Measurements from ENCODE around the gene IMPDH2.
A peak's percentile ranks its signal among the peaks of the same experiment; 100 is the strongest.

The IMPDH2 gene

DNA sequence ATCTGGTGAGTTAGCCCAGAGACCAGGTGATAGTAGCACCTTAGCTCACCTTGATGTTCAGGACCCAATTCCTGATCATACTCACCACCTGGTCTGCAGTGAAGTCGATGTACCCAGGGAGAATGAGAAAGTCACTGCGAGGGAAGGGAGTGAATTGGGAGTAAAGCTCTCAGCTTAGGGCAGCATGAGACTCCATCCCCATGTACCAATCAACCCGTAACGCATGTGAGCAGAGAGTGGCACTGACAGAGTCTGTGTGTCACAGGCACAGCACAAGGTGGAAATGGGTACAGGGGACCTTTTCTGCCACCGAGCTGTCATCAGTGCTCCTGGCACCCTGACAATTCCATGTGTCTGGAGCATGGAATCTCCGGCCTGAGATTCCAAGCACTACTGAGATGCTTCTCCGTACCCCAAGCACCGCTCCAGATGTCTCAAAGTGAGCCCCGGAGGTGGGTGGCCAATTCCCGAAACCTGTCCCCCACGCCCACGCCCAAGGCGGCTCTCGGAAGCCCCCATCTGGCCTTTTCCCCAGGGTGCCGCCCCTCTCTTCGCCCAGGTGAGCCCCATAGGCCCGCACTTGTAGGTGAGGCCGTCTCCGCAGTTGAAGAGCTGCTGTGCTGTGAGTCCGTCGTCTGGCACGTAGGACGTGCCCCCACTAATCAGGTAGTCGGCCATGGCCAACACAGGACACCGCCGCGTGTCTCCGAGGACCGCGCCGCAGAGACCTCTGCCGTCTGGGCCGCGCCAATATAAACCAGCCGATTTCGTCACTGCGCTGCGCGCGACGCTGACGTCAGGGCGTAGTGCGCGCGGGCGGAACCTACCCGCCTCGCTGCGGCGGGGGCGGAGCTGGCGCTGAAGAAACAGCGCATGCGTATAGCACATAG lies at the start of gene IMPDH2:
TSS of gene IMPDH2 (minus strand) at position 726 of the 890 bp plus-strand sequence. CDS start at position 678, 48 bp downstream.
- H3K27ac Mint-ChIP-seq = peak within 1 kb of the TSS; percentile 95
- H3K9me3 Mint-ChIP-seq = no peaks in the 10 kb centered on the region
- peaks cover 45% of the 10 kb centered on the region for H3K36me3 Mint-ChIP-seq (ENCODE audit: low read depth)
- peaks cover 27% of the 10 kb centered on the region for H3K4me1 Mint-ChIP-seq (ENCODE audit: low read depth)
- peak within 1 kb of the TSS; percentile 90 for H3K4me3 Mint-ChIP-seq
- H3K27me3 Mint-ChIP-seq (ENCODE audit: low read depth) = no peaks in the 10 kb centered on the region

- no peaks in the 10 kb centered on the region for H3K27me3 Mint-ChIP-seq (ENCODE audit: low read depth)
- no peaks in the 10 kb centered on the region for H3K9me3 Mint-ChIP-seq
- H3K4me1 Mint-ChIP-seq (ENCODE audit: low read depth) = peaks cover 1% of the 10 kb centered on the region
- no peak overlapping the region for H3K27ac Mint-ChIP-seq
- H3K4me3 Mint-ChIP-seq = no peak overlapping the region
- peaks cover 23% of the 10 kb centered on the region for H3K36me3 Mint-ChIP-seq (ENCODE audit: low read depth)
Observed at GRCh38 chr3:49076646-49077045, 47.4 kb upstream of the IMPDH2 start.

GRCh38 chr3:49076116-49076515 lies 46.9 kb upstream of the IMPDH2 start:
- peaks cover 26% of the 10 kb centered on the region for H3K36me3 Mint-ChIP-seq (ENCODE audit: low read depth)
- no peak overlapping the region for H3K4me3 Mint-ChIP-seq
- no peak overlapping the region for H3K27ac Mint-ChIP-seq
- H3K4me1 Mint-ChIP-seq (ENCODE audit: low read depth) = peaks cover 1% of the 10 kb centered on the region
- H3K27me3 Mint-ChIP-seq (ENCODE audit: low read depth) = no peaks in the 10 kb centered on the region
- no peaks in the 10 kb centered on the region for H3K9me3 Mint-ChIP-seq

GRCh38 chr3:49058011-49058410 lies 28.8 kb upstream of the IMPDH2 start:
- H3K27me3 Mint-ChIP-seq (ENCODE audit: low read depth) = no peaks in the 10 kb centered on the region
- H3K4me3 Mint-ChIP-seq = no peak overlapping the region
- H3K36me3 Mint-ChIP-seq (ENCODE audit: low read depth) = peaks cover 24% of the 10 kb centered on the region
- H3K27ac Mint-ChIP-seq = no peak overlapping the region
- H3K4me1 Mint-ChIP-seq (ENCODE audit: low read depth) = no peaks in the 10 kb centered on the region
- no peaks in the 10 kb centered on the region for H3K9me3 Mint-ChIP-seq

DNA sequence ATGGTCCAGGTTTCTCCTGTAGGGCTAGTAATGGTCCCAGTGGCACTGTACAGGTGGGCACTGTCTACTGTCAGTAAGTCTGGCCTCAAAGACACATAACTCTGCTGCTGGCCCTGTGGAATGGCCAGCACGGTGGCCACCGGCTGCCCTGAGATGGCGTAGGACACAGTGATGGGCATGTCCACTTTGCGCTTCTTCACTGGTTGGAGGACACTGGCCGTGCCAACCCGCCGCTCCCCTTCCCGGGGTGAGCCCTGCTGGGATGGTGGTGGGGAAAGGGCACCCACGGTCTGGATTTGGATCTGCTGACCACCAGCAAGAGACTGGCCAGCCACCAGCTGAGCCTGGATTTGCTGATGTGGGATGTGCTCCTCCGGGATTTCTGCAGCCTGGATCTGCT lies 28.1 kb upstream of the IMPDH2 start:
- H3K4me1 Mint-ChIP-seq (ENCODE audit: low read depth) = no peaks in the 10 kb centered on the region
- no peaks in the 10 kb centered on the region for H3K9me3 Mint-ChIP-seq
- H3K4me3 Mint-ChIP-seq = no peak overlapping the region
- no peaks in the 10 kb centered on the region for H3K27me3 Mint-ChIP-seq (ENCODE audit: low read depth)
- H3K27ac Mint-ChIP-seq = no peak overlapping the region
- H3K36me3 Mint-ChIP-seq (ENCODE audit: low read depth) = peaks cover 27% of the 10 kb centered on the region

GRCh38 chr3:49054344-49054862 lies 25.2 kb upstream of the IMPDH2 start:
- Mint-ChIP-seq H3K27me3 (ENCODE audit: low read depth) (no peaks in the 10 kb centered on the region), H3K4me3 (no peak overlapping the region), H3K36me3 (ENCODE audit: low read depth) (peaks cover 39% of the 10 kb centered on the region), H3K9me3 (no peaks in the 10 kb centered on the region), H3K27ac (no peak overlapping the region), H3K4me1 (ENCODE audit: low read depth) (peaks cover 5% of the 10 kb centered on the region)

DNA sequence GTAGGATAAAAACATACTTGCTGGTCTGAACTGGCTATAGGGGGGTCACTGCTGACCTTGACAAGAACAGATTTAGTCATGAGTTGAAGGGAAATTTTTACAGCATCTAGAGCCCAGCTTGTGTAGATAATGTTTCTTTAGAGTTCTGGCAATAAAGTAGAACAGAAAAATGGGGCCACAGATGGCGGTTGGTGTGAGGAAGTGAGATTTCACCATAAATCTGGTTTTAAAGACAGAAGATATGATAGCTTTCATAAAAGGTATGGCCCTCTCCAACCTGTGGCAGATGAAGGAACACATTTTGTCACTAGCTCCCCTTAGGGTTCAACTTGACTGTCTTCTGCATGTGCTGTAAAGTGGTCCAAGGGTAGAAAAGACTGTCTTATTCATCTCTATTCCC lies 24.3 kb upstream of the IMPDH2 start:
- peaks cover 5% of the 10 kb centered on the region for H3K4me1 Mint-ChIP-seq (ENCODE audit: low read depth)
- H3K27me3 Mint-ChIP-seq (ENCODE audit: low read depth) = no peaks in the 10 kb centered on the region
- no peaks in the 10 kb centered on the region for H3K9me3 Mint-ChIP-seq
- no peak overlapping the region for H3K4me3 Mint-ChIP-seq
- H3K27ac Mint-ChIP-seq = no peak overlapping the region
- peaks cover 39% of the 10 kb centered on the region for H3K36me3 Mint-ChIP-seq (ENCODE audit: low read depth)

GRCh38 chr3:49035281-49035680 lies 6.1 kb upstream of the IMPDH2 start:
- H3K9me3 Mint-ChIP-seq = no peaks in the 10 kb centered on the region
- H3K4me3 Mint-ChIP-seq = no peak overlapping the region
- H3K27ac Mint-ChIP-seq = no peak overlapping the region
- no peaks in the 10 kb centered on the region for H3K27me3 Mint-ChIP-seq (ENCODE audit: low read depth)
- peaks cover 34% of the 10 kb centered on the region for H3K36me3 Mint-ChIP-seq (ENCODE audit: low read depth)
- no peaks in the 10 kb centered on the region for H3K4me1 Mint-ChIP-seq (ENCODE audit: low read depth)

DNA sequence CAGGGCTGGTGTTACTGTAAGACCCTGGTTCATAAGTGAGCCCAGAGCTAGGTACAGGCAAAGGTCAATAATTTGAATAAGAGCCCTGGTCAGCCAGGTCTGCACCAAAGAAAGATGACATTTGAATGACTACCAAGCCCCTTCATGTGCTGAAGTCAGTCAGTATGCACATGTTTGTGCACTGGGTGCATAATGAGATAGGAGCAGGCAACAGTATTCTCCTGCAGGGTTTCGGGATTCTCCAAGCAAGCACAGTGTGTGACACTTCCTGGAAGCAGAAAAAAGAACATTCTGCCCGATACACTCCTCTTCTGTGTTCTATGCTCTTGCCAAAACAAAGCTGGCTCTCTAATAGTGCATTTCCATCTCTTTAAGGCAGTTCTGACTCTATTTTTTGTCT lies 5.5 kb upstream of the IMPDH2 start:
- H3K36me3 Mint-ChIP-seq (ENCODE audit: low read depth) = peaks cover 34% of the 10 kb centered on the region
- H3K4me1 Mint-ChIP-seq (ENCODE audit: low read depth) = peaks cover under 1% of the 10 kb centered on the region
- H3K27me3 Mint-ChIP-seq (ENCODE audit: low read depth) = no peaks in the 10 kb centered on the region
- H3K9me3 Mint-ChIP-seq = no peaks in the 10 kb centered on the region
- no peak overlapping the region for H3K27ac Mint-ChIP-seq
- H3K4me3 Mint-ChIP-seq = no peak overlapping the region

- H3K9me3 Mint-ChIP-seq = no peaks in the 10 kb centered on the region
- H3K27me3 Mint-ChIP-seq (ENCODE audit: low read depth) = no peaks in the 10 kb centered on the region
- H3K4me1 Mint-ChIP-seq (ENCODE audit: low read depth) = peaks cover 17% of the 10 kb centered on the region
- no peak overlapping the region for H3K4me3 Mint-ChIP-seq
- H3K36me3 Mint-ChIP-seq (ENCODE audit: low read depth) = peaks cover 41% of the 10 kb centered on the region
- H3K27ac Mint-ChIP-seq = no peak overlapping the region
Observed at GRCh38 chr3:49032646-49033304, 3.6 kb upstream of the IMPDH2 start.

- Mint-ChIP-seq H3K4me1 (ENCODE audit: low read depth) (peaks cover 27% of the 10 kb centered on the region), H3K36me3 (ENCODE audit: low read depth) (peaks cover 43% of the 10 kb centered on the region), H3K9me3 (no peaks in the 10 kb centered on the region), H3K27me3 (ENCODE audit: low read depth) (no peaks in the 10 kb centered on the region), H3K27ac (no peak overlapping the region), H3K4me3 (no peak overlapping the region)
Observed at GRCh38 chr3:49030321-49030720, 1.1 kb upstream of the IMPDH2 start.

DNA sequence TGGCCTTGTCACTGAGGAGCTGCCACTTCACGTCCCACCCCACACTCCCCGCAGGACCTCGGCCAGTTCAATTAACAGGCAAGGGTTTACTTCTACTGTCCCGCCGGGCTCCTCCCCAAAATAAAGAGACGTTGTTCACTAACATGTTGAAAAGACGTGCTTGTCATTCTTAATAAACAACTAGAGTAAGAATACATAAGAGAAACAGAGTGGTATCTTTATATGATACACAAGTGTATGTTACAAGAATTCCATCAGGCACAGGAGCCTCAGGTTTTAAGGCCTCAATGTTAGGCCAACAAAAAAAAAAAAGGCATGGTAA lies 326 bp upstream of the IMPDH2 start:
- H3K27me3 Mint-ChIP-seq (ENCODE audit: low read depth) = no peaks in the 10 kb centered on the region
- no peaks in the 10 kb centered on the region for H3K9me3 Mint-ChIP-seq
- peak overlapping the region; percentile 90 for H3K4me3 Mint-ChIP-seq
- H3K4me1 Mint-ChIP-seq (ENCODE audit: low read depth) = peaks cover 27% of the 10 kb centered on the region
- peaks cover 41% of the 10 kb centered on the region for H3K36me3 Mint-ChIP-seq (ENCODE audit: low read depth)
- peak overlapping the region; percentile 95 for H3K27ac Mint-ChIP-seq

DNA sequence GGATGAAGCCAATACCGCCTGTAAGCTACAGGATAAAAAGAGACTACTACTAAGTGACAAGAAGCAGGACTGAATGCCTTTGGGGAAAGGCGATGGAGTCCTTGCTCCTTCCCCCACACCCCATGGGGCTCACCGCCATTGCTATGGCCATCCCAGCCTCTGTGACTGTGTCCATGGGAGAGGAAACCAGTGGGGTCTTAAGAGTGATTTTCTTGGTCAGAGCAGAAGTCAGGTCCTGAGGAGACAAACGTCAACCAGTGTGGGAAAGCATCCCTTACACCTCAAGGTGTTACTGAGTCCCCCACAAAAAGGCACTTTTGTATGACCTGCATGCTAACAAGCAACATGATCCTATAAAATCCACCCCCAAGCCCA lies 913 bp downstream of the IMPDH2 start:
- peaks cover 31% of the 10 kb centered on the region for H3K4me1 Mint-ChIP-seq (ENCODE audit: low read depth)
- peak overlapping the region; percentile 90 for H3K4me3 Mint-ChIP-seq
- H3K27ac Mint-ChIP-seq = peak overlapping the region; percentile 95
- H3K36me3 Mint-ChIP-seq (ENCODE audit: low read depth) = peaks cover 49% of the 10 kb centered on the region
- H3K27me3 Mint-ChIP-seq (ENCODE audit: low read depth) = no peaks in the 10 kb centered on the region
- no peaks in the 10 kb centered on the region for H3K9me3 Mint-ChIP-seq

DNA sequence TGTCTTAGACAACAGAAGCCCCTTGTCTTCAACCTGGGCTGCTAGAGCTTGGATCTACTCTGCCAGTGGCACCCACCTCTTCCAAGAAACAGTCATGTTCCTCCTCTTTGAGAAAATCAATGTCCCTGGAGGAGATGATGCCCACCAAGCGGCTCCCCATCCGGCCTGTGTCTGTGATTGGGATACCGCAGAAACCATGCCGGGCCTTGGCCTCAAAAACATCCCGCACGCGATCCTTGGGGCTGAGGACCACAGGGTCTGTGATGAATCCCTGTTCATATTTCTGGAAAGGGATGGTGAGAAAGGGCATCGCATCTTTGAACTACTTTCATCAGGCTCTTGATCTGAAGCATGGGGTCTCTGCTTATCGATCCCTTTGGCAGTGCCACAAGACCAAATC lies 1.6 kb downstream of the IMPDH2 start:
- peaks cover 36% of the 10 kb centered on the region for H3K4me1 Mint-ChIP-seq (ENCODE audit: low read depth)
- peaks cover 52% of the 10 kb centered on the region for H3K36me3 Mint-ChIP-seq (ENCODE audit: low read depth)
- H3K9me3 Mint-ChIP-seq = no peaks in the 10 kb centered on the region
- no peak overlapping the region for H3K4me3 Mint-ChIP-seq
- no peaks in the 10 kb centered on the region for H3K27me3 Mint-ChIP-seq (ENCODE audit: low read depth)
- no peak overlapping the region for H3K27ac Mint-ChIP-seq

GRCh38 chr3:49026536-49026935 lies 2.7 kb downstream of the IMPDH2 start:
- H3K4me1 Mint-ChIP-seq (ENCODE audit: low read depth) = peaks cover 37% of the 10 kb centered on the region
- no peaks in the 10 kb centered on the region for H3K27me3 Mint-ChIP-seq (ENCODE audit: low read depth)
- H3K9me3 Mint-ChIP-seq = no peaks in the 10 kb centered on the region
- H3K27ac Mint-ChIP-seq = peak overlapping the region; percentile 9
- H3K36me3 Mint-ChIP-seq (ENCODE audit: low read depth) = peaks cover 45% of the 10 kb centered on the region
- H3K4me3 Mint-ChIP-seq = no peak overlapping the region
